ENCODE measurements around the gene SCPEP1.

The SCPEP1 gene

DNA sequence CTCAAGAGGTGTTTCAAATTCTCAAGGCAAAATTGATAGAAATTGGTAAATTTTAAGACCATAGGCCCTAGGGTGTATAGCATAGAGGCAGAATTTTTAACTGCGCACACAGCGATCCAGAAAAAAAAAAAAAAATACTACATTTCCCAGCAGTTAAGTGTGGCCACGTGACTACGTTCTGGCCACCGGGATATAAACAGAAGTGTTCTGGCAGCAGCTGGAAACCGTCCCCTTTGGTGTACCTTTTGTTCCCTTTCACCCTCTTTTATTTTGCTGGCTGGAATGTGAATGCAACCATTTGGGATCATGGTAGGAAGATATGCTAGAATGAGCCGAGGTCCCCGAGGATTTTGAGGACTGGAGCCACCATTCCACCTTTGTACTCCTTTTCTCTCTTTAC lies 54.4 kb downstream of the SCPEP1 start:
- Histone ChIP-seq H3K4me3 (peak overlapping the region; percentile 29), H3K27ac (peak overlapping the region; percentile 81 to 92)
- DNase-seq (ENCODE audit: low spot score), result no peak
- TF ChIP-seq, protein P1, sequence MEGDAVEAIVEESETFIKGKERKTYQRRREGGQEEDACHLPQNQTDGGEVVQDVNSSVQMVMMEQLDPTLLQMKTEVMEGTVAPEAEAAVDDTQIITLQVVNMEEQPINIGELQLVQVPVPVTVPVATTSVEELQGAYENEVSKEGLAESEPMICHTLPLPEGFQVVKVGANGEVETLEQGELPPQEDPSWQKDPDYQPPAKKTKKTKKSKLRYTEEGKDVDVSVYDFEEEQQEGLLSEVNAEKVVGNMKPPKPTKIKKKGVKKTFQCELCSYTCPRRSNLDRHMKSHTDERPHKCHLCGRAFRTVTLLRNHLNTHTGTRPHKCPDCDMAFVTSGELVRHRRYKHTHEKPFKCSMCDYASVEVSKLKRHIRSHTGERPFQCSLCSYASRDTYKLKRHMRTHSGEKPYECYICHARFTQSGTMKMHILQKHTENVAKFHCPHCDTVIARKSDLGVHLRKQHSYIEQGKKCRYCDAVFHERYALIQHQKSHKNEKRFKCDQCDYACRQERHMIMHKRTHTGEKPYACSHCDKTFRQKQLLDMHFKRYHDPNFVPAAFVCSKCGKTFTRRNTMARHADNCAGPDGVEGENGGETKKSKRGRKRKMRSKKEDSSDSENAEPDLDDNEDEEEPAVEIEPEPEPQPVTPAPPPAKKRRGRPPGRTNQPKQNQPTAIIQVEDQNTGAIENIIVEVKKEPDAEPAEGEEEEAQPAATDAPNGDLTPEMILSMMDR (IDR thresholded peaks at IDR 0.05), result no peak

DNA sequence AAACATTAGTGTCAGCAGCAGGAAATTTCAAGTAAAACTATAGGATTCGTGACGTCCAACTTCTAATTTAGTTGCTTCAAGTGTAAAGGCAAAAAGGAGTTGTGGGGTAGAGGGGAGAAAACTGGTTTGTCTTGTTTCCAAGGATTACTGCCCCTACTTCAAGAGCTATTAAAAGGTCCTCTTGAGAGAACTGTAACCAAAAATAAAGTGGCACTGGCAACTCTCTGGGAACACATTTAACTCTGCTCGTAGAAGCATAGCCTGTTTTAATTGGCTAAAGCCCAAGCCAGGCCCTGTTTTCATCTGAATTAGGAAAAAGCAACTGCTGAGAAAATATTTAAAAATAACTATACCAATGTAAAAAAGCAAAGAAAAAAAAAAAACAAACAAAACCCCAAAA lies 55.4 kb downstream of the SCPEP1 start:
- TF ChIP-seq, protein P1 (IDR thresholded peaks at IDR 0.05), result no peak
- peak; percentile 69 for DNase-seq (ENCODE audit: low spot score)
- Histone ChIP-seq H3K4me3 (no peak overlapping the region), H3K27ac (peak overlapping the region; percentile 81 to 92)

- Histone ChIP-seq H3K27ac (peak overlapping the region in 1 of 2 donors; percentile 5), H3K4me3 (no peak overlapping the region)
- DNase-seq (ENCODE audit: low spot score), result peak; percentile 26
- TF ChIP-seq, protein P1 (IDR thresholded peaks at IDR 0.05), result no peak
Observed at GRCh38 chr17:57034807-57035754, 57.1 kb downstream of the SCPEP1 start.

DNA sequence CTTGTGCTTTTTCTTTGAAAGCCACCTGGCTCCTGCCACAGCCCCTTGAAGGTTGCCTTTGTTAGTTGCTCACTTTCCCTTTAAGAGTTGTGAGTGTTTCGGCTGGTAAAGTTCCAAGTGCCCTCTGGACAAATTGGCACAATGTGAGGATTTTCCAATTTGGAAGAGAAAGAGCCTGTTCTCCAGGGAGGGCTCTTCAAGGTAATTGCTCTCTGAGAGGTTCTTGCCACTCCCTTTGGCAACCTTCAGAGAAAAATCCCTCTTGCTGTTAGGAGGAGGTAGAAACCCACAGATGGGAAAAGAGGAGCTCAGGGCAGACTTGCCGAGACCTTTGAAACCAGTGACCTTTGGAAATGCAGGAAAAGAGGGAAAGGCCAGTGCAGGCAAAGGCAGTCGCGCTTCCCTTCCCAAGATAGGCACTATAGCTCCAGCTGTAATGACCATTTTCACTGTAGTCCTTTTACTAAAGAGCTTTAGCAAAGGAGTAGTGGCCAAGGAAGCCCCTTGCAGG lies 58.1 kb downstream of the SCPEP1 start:
- TF ChIP-seq, protein P1 (IDR thresholded peaks at IDR 0.05), result no peak
- DNase-seq (ENCODE audit: low spot score), result peak; percentile 55
- Histone ChIP-seq H3K27ac (peak overlapping the region in 1 of 2 donors; percentile 5), H3K4me3 (no peak overlapping the region)

DNA sequence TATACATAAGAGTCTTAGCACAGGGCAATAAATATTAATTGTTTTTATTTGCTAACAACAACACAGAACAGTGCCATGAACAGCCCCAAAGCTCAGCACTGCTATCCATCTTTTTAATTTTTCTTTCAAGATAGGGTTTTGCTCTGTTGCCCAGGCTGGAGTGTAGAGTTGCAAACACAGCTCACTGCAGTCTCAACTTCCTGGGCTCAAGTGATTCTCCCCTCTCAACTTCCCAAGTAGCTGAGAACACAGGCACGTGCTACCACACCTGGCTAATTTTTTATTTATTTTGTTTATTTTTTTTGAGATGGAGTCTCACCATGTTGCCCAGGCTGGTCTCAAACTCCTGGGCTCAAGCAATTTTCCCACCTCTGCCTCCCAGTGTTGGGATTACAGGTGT lies 59.5 kb downstream of the SCPEP1 start:
- Histone ChIP-seq H3K27ac (no peak overlapping the region), H3K4me3 (no peak overlapping the region)
- peak; percentile 8 for DNase-seq (ENCODE audit: low spot score)
- TF ChIP-seq, protein P1 (IDR thresholded peaks at IDR 0.05), result no peak

GRCh38 chr17:57038486-57038885 lies 60.6 kb downstream of the SCPEP1 start:
- TF ChIP-seq, protein P1 (IDR thresholded peaks at IDR 0.05), result no peak
- no peak overlapping the region for H3K27ac ChIP-seq
- no peak overlapping the region for H3K4me3 ChIP-seq

GRCh38 chr17:57040571-57040970 lies 62.6 kb downstream of the SCPEP1 start:
- no peak for DNase-seq (ENCODE audit: low spot score)
- H3K4me3 ChIP-seq, result no peak overlapping the region
- H3K27ac ChIP-seq, result no peak overlapping the region
- TF ChIP-seq, protein P1 (IDR thresholded peaks at IDR 0.05), result no peak

More at GRCh38 chr17:57038486-57038885, 60.6 kb downstream of the SCPEP1 start:
- DNase-seq (ENCODE audit: low spot score), result no peak

Data from coronary artery (tissue), 2 donors.